Activated naive CD8-positive, alpha-beta T cell treated with anti-CD3 and anti-CD28 coated beads, Interleukin-2, amount 50 U/mL, for 24 hours (primary cell): ENCODE data around the gene PLTP.

Experiments
- ATAC-seq: fragments of 150-1000 bp; cut with Tn5 transposase; one replicate; pipeline ENCODE4 v1.10.0; 2021
- DNase-seq: peaks from one replicate; pipeline ENCODE4 v3.0.0; 2021
- H3K27ac Mint-ChIP-seq: one replicate; pipeline ENCODE4 v1.8.0; 2021; ENCODE audit warnings: mild to moderate bottlenecking, mixed read lengths
- H3K27me3 Mint-ChIP-seq: one replicate; pipeline ENCODE4 v1.8.0; 2021; ENCODE audit warnings: mixed read lengths
- H3K36me3 Mint-ChIP-seq: one replicate; pipeline ENCODE4 v1.8.0; 2021; ENCODE audit warnings: low read depth, mixed read lengths
- H3K4me1 Mint-ChIP-seq: one replicate; pipeline ENCODE4 v1.8.0; 2021; ENCODE audit warnings: mixed read lengths
- H3K4me3 Mint-ChIP-seq: one replicate; pipeline ENCODE4 v1.8.0; 2021; ENCODE audit warnings: mild to moderate bottlenecking, moderate library complexity, mixed read lengths
- H3K9me3 Mint-ChIP-seq: one replicate; pipeline ENCODE4 v1.8.0; 2021; ENCODE audit warnings: mixed read lengths

Gene PLTP

DNA sequence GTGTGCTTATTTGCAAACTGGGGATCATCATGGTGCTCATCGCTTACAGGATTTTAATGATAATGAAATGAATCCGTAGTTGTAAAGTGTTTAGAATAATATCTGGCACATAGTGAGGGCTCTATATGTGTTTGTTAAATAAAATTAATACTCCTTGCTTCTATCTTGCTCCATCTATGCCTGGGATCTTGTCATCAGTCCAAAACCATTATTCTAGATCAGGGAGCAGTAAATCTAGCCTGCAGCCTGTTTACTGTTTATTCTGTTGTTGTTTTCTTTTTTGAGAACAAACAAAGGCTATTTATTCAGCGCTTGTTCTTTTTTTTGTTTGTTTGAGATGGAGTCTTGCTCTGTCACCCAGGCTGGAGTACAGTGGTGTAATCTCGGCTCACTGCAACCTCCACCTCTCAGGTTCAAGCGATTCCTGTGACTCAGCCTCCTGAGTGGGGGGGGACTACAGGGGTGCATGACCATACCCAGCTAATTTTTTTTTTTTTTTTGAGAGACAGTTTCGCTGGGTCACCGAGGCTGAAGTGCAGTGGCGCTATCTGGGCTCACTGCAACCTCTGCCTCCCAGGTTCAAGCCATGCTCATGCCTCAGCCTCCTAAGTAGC lies 62.9 kb downstream of the PLTP start:
- Mint-ChIP-seq H3K27me3 (no peaks in the 10 kb centered on the region), H3K9me3 (no peaks in the 10 kb centered on the region), H3K4me1 (peaks cover 2% of the 10 kb centered on the region), H3K27ac (no peak overlapping the region), H3K4me3 (no peak overlapping the region), H3K36me3 (peaks cover 9% of the 10 kb centered on the region)
- ATAC-seq (no peak), DNase-seq (no peak)
